IPS-15b (cell line): ENCODE results near the gene DOCK9.

ENCODE experiments used
- H3K27me3 ChIP-seq: one replicate; pipeline ENCODE4 v1.6.1; 2013; ENCODE audit warnings: low read length; ENCODE audit not compliant: control insufficient read depth, insufficient read depth
- H3K36me3 ChIP-seq: one replicate; pipeline ENCODE4 v1.6.1; 2013; ENCODE audit warnings: low read length; ENCODE audit not compliant: control insufficient read depth, insufficient read depth
- H3K4me1 ChIP-seq: one replicate; pipeline ENCODE4 v1.6.1; 2013; ENCODE audit warnings: mild to moderate bottlenecking, low read length; ENCODE audit not compliant: control insufficient read depth, insufficient read depth
- H3K4me3 ChIP-seq: one replicate; pipeline ENCODE4 v1.5.1; 2013; ENCODE audit warnings: low read depth, low read length
- H3K9ac ChIP-seq: one replicate; pipeline ENCODE4 v1.6.1; 2013; ENCODE audit warnings: low read depth, mild to moderate bottlenecking, low read length
- H3K9me3 ChIP-seq: one replicate; pipeline ENCODE4 v1.6.1; 2013; ENCODE audit warnings: mild to moderate bottlenecking, low read length; ENCODE audit not compliant: control insufficient read depth, insufficient read depth

Gene DOCK9

GRCh38 chr13:98996046-98996445 lies 18.2 kb upstream of the DOCK9 start:
- Histone ChIP-seq H3K4me1 (peaks cover 5% of the 10 kb centered on the region), H3K27me3 (no peaks in the 10 kb centered on the region), H3K4me3 (no peak overlapping the region), H3K36me3 (no peaks in the 10 kb centered on the region), H3K9ac (no peak overlapping the region), H3K9me3 (no peaks in the 10 kb centered on the region)

- Histone ChIP-seq H3K9ac (no peak overlapping the region), H3K36me3 (no peaks in the 10 kb centered on the region), H3K9me3 (no peaks in the 10 kb centered on the region), H3K4me1 (peaks cover 3% of the 10 kb centered on the region), H3K4me3 (no peak overlapping the region), H3K27me3 (no peaks in the 10 kb centered on the region)
Observed at GRCh38 chr13:98994896-98995295, 17.0 kb upstream of the DOCK9 start.

- Histone ChIP-seq H3K4me3 (no peak overlapping the region), H3K9ac (no peak overlapping the region), H3K27me3 (no peaks in the 10 kb centered on the region), H3K36me3 (no peaks in the 10 kb centered on the region), H3K4me1 (peaks cover 3% of the 10 kb centered on the region), H3K9me3 (no peaks in the 10 kb centered on the region)
Observed at GRCh38 chr13:98994080-98994479, 16.2 kb upstream of the DOCK9 start.

GRCh38 chr13:98992355-98992754 lies 14.5 kb upstream of the DOCK9 start:
- Histone ChIP-seq H3K27me3 (no peaks in the 10 kb centered on the region), H3K9ac (no peak overlapping the region), H3K4me1 (peaks cover 3% of the 10 kb centered on the region), H3K9me3 (no peaks in the 10 kb centered on the region), H3K36me3 (no peaks in the 10 kb centered on the region), H3K4me3 (no peak overlapping the region)

DNA sequence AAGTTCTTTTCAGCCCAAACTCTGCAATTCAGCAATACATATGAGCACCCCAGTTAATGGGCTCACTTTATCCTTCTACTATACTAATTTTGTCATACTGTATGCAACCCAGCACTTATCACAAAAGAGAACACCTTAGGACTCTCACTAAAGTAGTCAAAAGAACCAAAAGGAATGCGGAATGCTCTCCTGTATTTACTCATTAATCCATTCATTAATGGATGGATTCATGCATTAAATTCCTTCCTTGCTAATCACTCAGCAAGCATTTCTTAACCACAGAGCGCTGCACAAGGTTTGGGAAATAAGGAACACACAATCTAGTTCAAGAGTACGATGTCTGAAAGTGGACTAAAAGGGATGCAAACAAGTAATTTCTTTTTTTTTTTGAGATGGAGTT lies 12.8 kb upstream of the DOCK9 start:
- no peaks in the 10 kb centered on the region for H3K27me3 ChIP-seq
- H3K4me3 ChIP-seq, result no peak overlapping the region
- no peaks in the 10 kb centered on the region for H3K36me3 ChIP-seq
- H3K4me1 ChIP-seq, result no peaks in the 10 kb centered on the region
- H3K9ac ChIP-seq, result no peak overlapping the region
- H3K9me3 ChIP-seq, result no peaks in the 10 kb centered on the region

DNA sequence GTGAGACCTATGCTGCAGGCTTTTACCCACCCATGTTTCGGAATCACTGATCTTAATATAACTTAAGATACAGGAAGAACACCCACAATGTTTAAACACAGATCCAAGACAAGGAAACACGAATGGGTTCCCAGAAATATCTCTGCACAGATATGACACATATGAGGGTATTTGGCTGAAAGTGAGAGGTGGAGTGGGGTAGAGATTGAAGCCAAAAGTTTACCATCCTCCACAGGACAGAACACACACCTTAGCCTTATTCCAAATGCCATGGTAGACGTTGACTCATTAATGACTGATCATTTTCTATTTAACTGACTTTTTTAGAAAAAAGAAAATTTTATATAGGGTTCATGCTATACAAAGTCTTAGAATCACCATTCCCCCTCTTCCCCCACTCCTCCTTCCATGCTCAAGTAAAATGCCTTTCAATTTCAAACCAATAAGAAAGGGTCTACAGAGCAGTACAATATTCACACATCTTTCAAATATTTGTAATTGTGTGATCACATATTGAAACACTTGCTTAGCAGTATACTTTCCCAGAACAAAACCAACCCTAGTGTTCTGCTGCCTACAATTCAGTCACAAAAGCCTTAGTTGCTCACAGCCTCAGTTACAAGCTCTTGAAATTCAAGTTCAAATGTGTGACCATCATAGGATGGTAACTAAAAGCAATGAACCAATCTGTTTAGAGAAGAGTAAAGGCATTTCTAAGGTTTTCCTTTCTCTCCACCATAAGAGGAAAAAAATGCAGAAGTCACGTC lies 11.8 kb upstream of the DOCK9 start:
- Histone ChIP-seq H3K27me3 (no peaks in the 10 kb centered on the region), H3K9me3 (no peaks in the 10 kb centered on the region), H3K4me3 (no peak overlapping the region), H3K4me1 (peaks cover 6% of the 10 kb centered on the region), H3K36me3 (no peaks in the 10 kb centered on the region), H3K9ac (no peak overlapping the region)

- H3K27me3 ChIP-seq, result no peaks in the 10 kb centered on the region
- H3K4me3 ChIP-seq, result no peak overlapping the region
- no peak overlapping the region for H3K9ac ChIP-seq
- H3K9me3 ChIP-seq, result no peaks in the 10 kb centered on the region
- H3K36me3 ChIP-seq, result no peaks in the 10 kb centered on the region
- H3K4me1 ChIP-seq, result peaks cover 6% of the 10 kb centered on the region
Observed at GRCh38 chr13:98988780-98989179, 10.9 kb upstream of the DOCK9 start.

DNA sequence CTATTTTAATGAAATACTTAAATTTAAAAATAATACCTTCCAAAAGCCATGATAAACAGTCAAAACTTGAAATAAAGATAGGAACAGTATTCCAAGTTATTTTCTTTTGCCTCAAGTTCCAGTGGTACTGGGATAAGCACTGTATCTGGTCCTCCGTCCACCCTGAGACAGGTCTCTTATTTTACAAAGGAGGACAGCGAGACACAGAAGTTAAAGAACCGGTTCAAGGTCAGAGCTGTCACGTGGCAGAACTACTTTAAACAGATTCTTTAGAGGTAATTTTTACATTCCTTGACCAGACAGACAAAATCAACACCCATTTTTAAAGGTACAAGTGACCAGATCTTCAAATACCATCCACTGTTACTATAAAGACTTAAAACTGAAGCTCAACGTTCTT lies 10.4 kb upstream of the DOCK9 start:
- H3K36me3 ChIP-seq, result no peaks in the 10 kb centered on the region
- H3K27me3 ChIP-seq, result no peaks in the 10 kb centered on the region
- no peaks in the 10 kb centered on the region for H3K9me3 ChIP-seq
- H3K9ac ChIP-seq, result no peak overlapping the region
- H3K4me1 ChIP-seq, result peaks cover 6% of the 10 kb centered on the region
- H3K4me3 ChIP-seq, result no peak overlapping the region

DNA sequence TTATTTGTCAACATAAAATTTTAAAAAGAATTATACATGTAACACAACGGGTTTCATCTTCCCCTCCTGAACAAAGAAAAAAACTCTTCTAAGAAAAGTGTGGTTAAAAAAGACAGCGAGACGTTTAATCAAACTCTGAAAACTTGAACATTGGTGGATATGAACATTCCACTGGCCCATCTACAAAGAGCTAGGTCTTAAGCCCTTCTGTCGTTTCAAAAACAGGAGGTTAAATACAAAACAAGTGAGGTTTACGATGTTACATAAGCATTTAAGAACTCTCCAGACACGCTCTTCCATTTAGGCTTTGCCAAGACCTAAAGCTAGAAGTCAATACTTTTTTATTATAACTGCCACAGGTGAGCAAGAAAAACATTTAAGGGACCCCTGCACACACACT lies 9.4 kb upstream of the DOCK9 start:
- no peak overlapping the region for H3K4me3 ChIP-seq
- H3K27me3 ChIP-seq, result no peaks in the 10 kb centered on the region
- H3K36me3 ChIP-seq, result no peaks in the 10 kb centered on the region
- no peaks in the 10 kb centered on the region for H3K9me3 ChIP-seq
- H3K4me1 ChIP-seq, result peaks cover 6% of the 10 kb centered on the region
- no peak overlapping the region for H3K9ac ChIP-seq

DNA sequence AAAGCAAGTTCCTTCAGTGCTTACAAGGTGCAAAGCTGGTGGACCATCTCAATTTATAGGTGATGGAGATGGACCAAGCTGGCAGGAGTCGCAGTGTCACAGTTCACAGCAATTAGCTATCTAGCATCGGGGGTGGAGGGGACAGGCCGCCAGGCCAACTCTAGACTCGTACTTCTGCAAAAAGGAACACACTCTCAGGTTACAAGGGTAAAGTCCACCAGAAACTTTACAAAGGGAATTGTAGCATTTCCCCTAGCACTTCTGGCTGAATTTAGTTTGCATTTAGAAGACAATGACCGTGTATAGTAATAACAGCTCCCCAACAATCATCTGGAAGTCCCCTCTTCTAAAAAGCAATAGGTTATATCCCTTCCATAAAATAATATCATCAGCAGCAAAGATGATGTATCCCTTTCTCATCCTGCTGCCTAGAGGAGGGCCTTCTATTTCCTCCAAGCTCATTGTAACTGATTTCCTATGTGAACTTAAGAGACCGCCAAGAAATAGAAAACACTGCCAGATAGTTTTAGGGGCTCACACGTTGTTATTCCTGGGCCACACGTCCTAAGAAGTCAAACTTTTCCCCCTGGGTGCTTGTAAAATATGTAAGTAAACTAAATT lies 8.5 kb upstream of the DOCK9 start:
- Histone ChIP-seq H3K36me3 (no peaks in the 10 kb centered on the region), H3K9ac (no peak overlapping the region), H3K4me1 (peaks cover 6% of the 10 kb centered on the region), H3K4me3 (no peak overlapping the region), H3K9me3 (no peaks in the 10 kb centered on the region), H3K27me3 (no peaks in the 10 kb centered on the region)

DNA sequence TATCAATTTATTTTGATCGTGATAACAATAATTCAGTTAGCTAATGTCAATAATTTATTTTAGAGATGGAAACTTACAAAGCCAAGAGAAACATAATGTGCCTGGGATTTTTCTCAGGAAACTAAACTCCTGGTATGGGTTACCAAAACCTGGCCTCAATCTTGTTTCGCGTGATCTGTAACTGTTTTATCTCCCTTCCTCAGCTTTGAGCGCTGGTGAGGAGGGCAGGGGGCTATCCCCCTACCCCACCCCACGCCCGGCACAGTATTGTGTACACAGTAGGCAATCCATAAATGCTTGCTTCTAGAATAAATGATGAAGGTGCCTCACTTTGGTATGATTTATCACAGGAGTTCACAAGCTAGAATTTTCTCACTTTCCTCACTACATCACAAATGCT lies 7.7 kb upstream of the DOCK9 start:
- no peak overlapping the region for H3K4me3 ChIP-seq
- H3K9ac ChIP-seq, result no peak overlapping the region
- no peaks in the 10 kb centered on the region for H3K9me3 ChIP-seq
- H3K36me3 ChIP-seq, result no peaks in the 10 kb centered on the region
- no peaks in the 10 kb centered on the region for H3K27me3 ChIP-seq
- peaks cover 6% of the 10 kb centered on the region for H3K4me1 ChIP-seq

DNA sequence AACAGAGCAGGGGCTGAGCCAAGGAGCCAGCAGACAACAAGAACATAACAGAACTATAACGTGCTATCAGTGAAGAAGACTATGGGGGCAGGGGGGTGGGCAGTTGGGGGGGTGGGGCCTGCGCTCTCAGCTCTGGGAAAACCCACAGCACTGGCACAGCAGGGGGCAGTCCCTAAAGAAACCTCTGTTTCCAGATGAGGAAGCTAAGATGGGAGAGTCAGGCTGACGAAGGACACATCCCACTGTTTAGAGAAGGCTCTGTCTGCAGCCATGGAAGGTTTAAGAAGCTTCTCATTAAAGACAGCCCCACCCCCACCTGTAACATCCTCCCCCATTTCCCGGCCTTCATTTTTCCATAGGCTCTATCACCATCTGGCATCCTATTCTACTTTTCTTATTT lies 7.1 kb upstream of the DOCK9 start:
- Histone ChIP-seq H3K9ac (no peak overlapping the region), H3K9me3 (no peaks in the 10 kb centered on the region), H3K4me3 (no peak overlapping the region), H3K27me3 (no peaks in the 10 kb centered on the region), H3K4me1 (peaks cover 6% of the 10 kb centered on the region), H3K36me3 (no peaks in the 10 kb centered on the region)
